Upper lobe of left lung (tissue), 6 donors: ENCODE data around the gene SEMA6A. TPM values are rescaled to one million over a fixed set of nuclear protein-coding genes. Genes with fewer than 3 reads are reported as not detected.
A peak's percentile ranks its signal among the peaks of the same experiment; 100 is the strongest.

Source experiments
- ATAC-seq, 2 donors: fragments of 200-7000 bp; cut with Tn5 transposase; one replicate each; pipeline ENCODE4 v1.9.1; 2022; ENCODE audit warnings: mild to moderate bottlenecking in 2 of 2, moderate library complexity in 2 of 2; ENCODE audit not compliant: low FRiP score in 2 of 2
- DNase-seq, 2 donors: peaks; one replicate each; pipeline ENCODE4 v3.0.0-alpha.2; 2019 to 2020
- H3K27ac ChIP-seq, 4 donors: fragments of 200-600 bp; sonication (generic); one replicate each; pipeline ENCODE4 v1.5.1; 2016 to 2019
- H3K27me3 ChIP-seq, 4 donors: fragments of 200-600 bp; sonication (generic); one replicate each; pipeline ENCODE4 v1.5.1; 2017 to 2019
- H3K36me3 ChIP-seq, 4 donors: fragments of 200-600 bp; sonication (generic); one replicate each; pipeline ENCODE4 v1.5.1; 2016 to 2019
- H3K4me1 ChIP-seq, 4 donors: fragments of 200-600 bp; sonication (generic); one replicate each; pipeline ENCODE4 v1.5.1; 2018 to 2019
- H3K4me3 ChIP-seq, 4 donors: fragments of 200-600 bp; sonication (generic); one replicate each; pipeline ENCODE4 v1.5.1; 2017 to 2019; ENCODE audit warnings: mild to moderate bottlenecking in 2 of 4, moderate library complexity in 1 of 4
- H3K9me3 ChIP-seq, 4 donors: fragments of 200-600 bp; sonication (generic); one replicate each; pipeline ENCODE4 v1.5.1; 2018 to 2019
- EP300 ChIP-seq, 4 donors: sonication (generic); formaldehyde crosslinking; IDR thresholded peaks; one replicate each; pipeline ENCODE4 v1.5.1; 2017; ENCODE audit warnings: antibody characterized with exemption in 4 of 4, control low read depth in 2 of 4
- POLR2A ChIP-seq, 4 donors: fragments of 450-650 bp; IDR thresholded peaks; one replicate each; pipeline ENCODE4 v1.5.1; 2016 to 2017; ENCODE audit warnings: antibody characterized with exemption in 4 of 4, mild to moderate bottlenecking in 2 of 4
- POLR2AphosphoS5 ChIP-seq, 2 donors: sonication (generic); formaldehyde crosslinking; IDR thresholded peaks; one replicate each; pipeline ENCODE4 v1.5.1; 2017; ENCODE audit warnings: antibody characterized with exemption in 2 of 2
- WGBS, 2 donors: methylation state at CpG; one replicate each; pipeline ENCODE4 v1.1.5; 2017 to 2018; 5-methylcytosine and 5-hydroxymethylcytosine counted together
- total RNA-seq, 6 donors: library from RNA; depleted of rRNA in 4 of 6; stranded (reverse); fragments of >200 nt in 4 of 6; gene quantifications; one replicate each; pipeline versions ENCODE4 v1.1.0 to v1.2.1, GENCODE V29; 2016 to 2021
- TF ChIP-seq, protein P1 (sequence below), 6 experiments: fragments of 450-650 bp in 4 of 6; fragments of 200-600 bp in 2 of 6; sonication (generic) in 2 of 6; IDR thresholded peaks; one replicate each; pipeline ENCODE4 v1.5.1; 2016 to 2019; ENCODE audit warnings: antibody characterized with exemption in 6 of 6
- donor health status: DM: no; HTN: no; CAD: no; lungs with moderate emphysema.
- donor health status: DM: no; HTN: yes; CAD: no; lungs with severe emphysema.

Gene SEMA6A
- total RNA-seq, 6 donors from 2014 or later = 17.1 to 66.5 (median 26.9) TPM

- Histone ChIP-seq H3K36me3 (peaks cover 0 to 31% (median 0%) of the 10 kb centered on the region in 4 donors), H3K9me3 (no peaks in the 10 kb centered on the region), H3K4me1 (peaks cover 0 to 9% (median 8%) of the 10 kb centered on the region in 4 donors), H3K27ac (peak overlapping the region in 1 of 4 donors; percentile 13), H3K4me3 (no peak overlapping the region), H3K27me3 (no peaks in the 10 kb centered on the region)
- no peak for TF ChIP-seq POLR2AphosphoS5 (IDR thresholded peaks at IDR 0.05)
- TF ChIP-seq POLR2A (IDR thresholded peaks at IDR 0.05) = no peak
- no peak for TF ChIP-seq EP300 (IDR thresholded peaks at IDR 0.05)
- TF ChIP-seq, protein P1, sequence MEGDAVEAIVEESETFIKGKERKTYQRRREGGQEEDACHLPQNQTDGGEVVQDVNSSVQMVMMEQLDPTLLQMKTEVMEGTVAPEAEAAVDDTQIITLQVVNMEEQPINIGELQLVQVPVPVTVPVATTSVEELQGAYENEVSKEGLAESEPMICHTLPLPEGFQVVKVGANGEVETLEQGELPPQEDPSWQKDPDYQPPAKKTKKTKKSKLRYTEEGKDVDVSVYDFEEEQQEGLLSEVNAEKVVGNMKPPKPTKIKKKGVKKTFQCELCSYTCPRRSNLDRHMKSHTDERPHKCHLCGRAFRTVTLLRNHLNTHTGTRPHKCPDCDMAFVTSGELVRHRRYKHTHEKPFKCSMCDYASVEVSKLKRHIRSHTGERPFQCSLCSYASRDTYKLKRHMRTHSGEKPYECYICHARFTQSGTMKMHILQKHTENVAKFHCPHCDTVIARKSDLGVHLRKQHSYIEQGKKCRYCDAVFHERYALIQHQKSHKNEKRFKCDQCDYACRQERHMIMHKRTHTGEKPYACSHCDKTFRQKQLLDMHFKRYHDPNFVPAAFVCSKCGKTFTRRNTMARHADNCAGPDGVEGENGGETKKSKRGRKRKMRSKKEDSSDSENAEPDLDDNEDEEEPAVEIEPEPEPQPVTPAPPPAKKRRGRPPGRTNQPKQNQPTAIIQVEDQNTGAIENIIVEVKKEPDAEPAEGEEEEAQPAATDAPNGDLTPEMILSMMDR (IDR thresholded peaks at IDR 0.05) = no peak
- DNase-seq (no peak), ATAC-seq (peak in 1 of 2 donors; percentile 67)
- WGBS, 2 donors = 22 to 43% methylated on average over 3 of the region's 3 CpGs
Observed at GRCh38 chr5:116492016-116492623, 82.5 kb downstream of the SEMA6A start.

GRCh38 chr5:116488356-116489041, 86.1 kb downstream of the SEMA6A start:
- Histone ChIP-seq H3K27ac (no peak overlapping the region), H3K4me3 (no peak overlapping the region), H3K27me3 (no peaks in the 10 kb centered on the region), H3K9me3 (no peaks in the 10 kb centered on the region), H3K36me3 (peaks cover 0 to 39% (median 0%) of the 10 kb centered on the region in 4 donors), H3K4me1 (peaks cover 0 to 9% (median 6%) of the 10 kb centered on the region in 4 donors)
- ATAC-seq = no peak
- DNase-seq = no peak
- 90 to 94% methylated on average over 6 of the region's 6 CpGs for WGBS, 2 donors
- TF ChIP-seq, protein P1 (IDR thresholded peaks at IDR 0.05) = no peak
- TF ChIP-seq EP300 (IDR thresholded peaks at IDR 0.05) (no peak), POLR2AphosphoS5 (IDR thresholded peaks at IDR 0.05) (no peak), POLR2A (IDR thresholded peaks at IDR 0.05) (no peak)

DNA sequence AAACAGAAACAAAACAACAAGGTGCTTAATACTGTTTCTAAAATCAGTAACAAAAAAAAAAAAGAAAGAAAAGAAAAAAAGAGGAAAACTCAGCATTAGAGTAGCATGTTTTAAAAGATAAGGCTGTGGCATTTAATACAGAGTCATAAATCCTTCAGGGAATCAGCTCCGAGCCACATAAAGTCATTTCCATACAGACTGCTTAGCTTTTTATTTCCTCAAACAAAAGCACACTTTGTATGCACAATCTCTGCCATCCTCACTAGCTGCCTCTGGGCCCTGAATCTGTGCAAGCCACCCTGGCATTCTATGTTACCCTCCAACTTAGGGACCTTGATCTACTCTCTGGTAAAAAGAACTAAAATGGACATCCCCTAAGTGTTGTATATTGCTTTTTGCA, 87.6 kb downstream of the SEMA6A start:
- DNase-seq = no peak
- peaks cover 0 to 3% (median 0%) of the 10 kb centered on the region in 4 donors for H3K4me1 ChIP-seq
- TF ChIP-seq POLR2A (IDR thresholded peaks at IDR 0.05) (no peak), EP300 (IDR thresholded peaks at IDR 0.05) (no peak), POLR2AphosphoS5 (IDR thresholded peaks at IDR 0.05) (no peak)
- TF ChIP-seq, protein P1 (IDR thresholded peaks at IDR 0.05) = no peak
- H3K27ac ChIP-seq = no peak overlapping the region
- H3K4me3 ChIP-seq = no peak overlapping the region
- ATAC-seq = no peak
- H3K9me3 ChIP-seq = no peaks in the 10 kb centered on the region
- no peaks in the 10 kb centered on the region for H3K27me3 ChIP-seq
- WGBS, 2 donors = 55 to 63% methylated on average over 1 of the region's 1 CpG
- peaks cover 0 to 46% (median 0%) of the 10 kb centered on the region in 4 donors for H3K36me3 ChIP-seq

DNA sequence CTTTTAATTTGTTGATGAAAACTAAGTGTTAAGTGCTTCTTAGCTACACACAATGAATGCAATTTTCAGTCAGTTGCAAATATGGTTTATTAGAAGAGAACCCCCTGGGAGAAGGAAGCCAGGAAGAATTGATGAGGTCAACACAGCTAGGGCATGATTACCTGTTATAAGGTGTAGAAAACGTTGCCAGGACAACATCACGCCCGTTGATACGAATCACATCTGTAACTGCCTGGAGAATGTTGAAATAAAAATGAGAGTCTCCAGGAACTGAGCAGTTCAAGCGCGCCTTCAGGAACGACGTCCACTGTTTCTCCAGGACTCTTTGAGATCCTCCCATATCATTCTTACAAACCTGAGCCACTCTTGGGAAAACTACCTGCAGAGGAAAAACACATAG, 88.0 kb downstream of the SEMA6A start:
- H3K9me3 ChIP-seq = no peaks in the 10 kb centered on the region
- ATAC-seq (no peak), DNase-seq (no peak)
- H3K27me3 ChIP-seq = no peaks in the 10 kb centered on the region
- H3K27ac ChIP-seq = no peak overlapping the region
- H3K4me1 ChIP-seq = no peaks in the 10 kb centered on the region
- no peak for TF ChIP-seq POLR2A (IDR thresholded peaks at IDR 0.05)
- TF ChIP-seq, protein P1 (IDR thresholded peaks at IDR 0.05) = no peak
- no peak for TF ChIP-seq EP300 (IDR thresholded peaks at IDR 0.05)
- no peak for TF ChIP-seq POLR2AphosphoS5 (IDR thresholded peaks at IDR 0.05)
- H3K36me3 ChIP-seq = peaks cover 0 to 45% (median 0%) of the 10 kb centered on the region in 4 donors
- 61% methylated on average over 8 of the region's 8 CpGs for WGBS, 2 donors
- no peak overlapping the region for H3K4me3 ChIP-seq
